ENCODE measurements around the gene CBLL1. TPM values are rescaled to one million over a fixed set of nuclear protein-coding genes. Genes with fewer than 3 reads are reported as not detected.

Gene CBLL1
- total RNA-seq, 1 experiment from 2014 or later = 28.1 TPM

Other genes starting within 250 kb of the CBLL1 start
- gene COG5, start 180.2 kb upstream of the CBLL1 start, total RNA-seq (2014; rRNA removed; shearing (Covaris generic)) = 13.5 and 18.4 TPM in 2 replicates
- gene DUS4L, start 180.2 kb upstream of the CBLL1 start, total RNA-seq (2014; rRNA removed; shearing (Covaris generic)) = 22.9 and 28.6 TPM in 2 replicates
- 26.8 and 31.0 TPM in 2 replicates for gene BCAP29, start 163.9 kb upstream of the CBLL1 start, total RNA-seq (2014; rRNA removed; shearing (Covaris generic))
- 0.04 TPM in 1 of 2 replicates, not detected in the other for gene SLC26A4, start 83.3 kb upstream of the CBLL1 start, total RNA-seq (2014; rRNA removed; shearing (Covaris generic))
- not detected in 2 replicates for gene SLC26A3, start 59.1 kb downstream of the CBLL1 start, total RNA-seq (2014; rRNA removed; shearing (Covaris generic))
- 58.5 and 65.1 TPM in 2 replicates for gene DLD, start 147.0 kb downstream of the CBLL1 start, total RNA-seq (2014; rRNA removed; shearing (Covaris generic))

Measured in H7 (cell line).